Measurements from ENCODE around the gene OR10J5.
"Not testable (repeated sequence)": the region's sequence is repeated elsewhere in the genome, so short reads cannot be mapped to it uniquely, and the experiment has no call there.

OR10J5 gene, protein sequence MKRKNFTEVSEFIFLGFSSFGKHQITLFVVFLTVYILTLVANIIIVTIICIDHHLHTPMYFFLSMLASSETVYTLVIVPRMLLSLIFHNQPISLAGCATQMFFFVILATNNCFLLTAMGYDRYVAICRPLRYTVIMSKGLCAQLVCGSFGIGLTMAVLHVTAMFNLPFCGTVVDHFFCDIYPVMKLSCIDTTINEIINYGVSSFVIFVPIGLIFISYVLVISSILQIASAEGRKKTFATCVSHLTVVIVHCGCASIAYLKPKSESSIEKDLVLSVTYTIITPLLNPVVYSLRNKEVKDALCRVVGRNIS

DNA sequence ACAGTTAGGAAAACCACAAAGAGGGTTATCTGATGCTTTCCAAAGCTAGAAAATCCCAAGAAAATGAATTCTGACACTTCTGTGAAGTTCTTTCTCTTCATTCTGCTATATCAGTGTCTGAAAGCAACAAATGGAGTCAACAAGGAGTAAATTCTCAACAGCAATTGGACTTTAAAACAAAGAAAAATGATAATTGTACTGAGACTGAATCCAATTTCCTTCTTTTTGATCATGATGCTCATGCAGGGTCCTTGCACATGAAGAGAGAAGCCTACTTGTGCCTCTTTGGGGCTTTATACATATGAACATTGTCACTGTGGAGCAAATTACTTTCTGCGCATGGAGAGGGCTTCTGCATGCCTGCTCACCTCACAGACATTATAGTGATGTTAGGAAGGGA, at the start of gene OR10J5:
Gene OR10J5 (minus strand): TSS at position 101 of the 400 bp plus-strand sequence. CDS start 0 bp downstream, at position 101.
- DNase-seq, result no peak

DNA sequence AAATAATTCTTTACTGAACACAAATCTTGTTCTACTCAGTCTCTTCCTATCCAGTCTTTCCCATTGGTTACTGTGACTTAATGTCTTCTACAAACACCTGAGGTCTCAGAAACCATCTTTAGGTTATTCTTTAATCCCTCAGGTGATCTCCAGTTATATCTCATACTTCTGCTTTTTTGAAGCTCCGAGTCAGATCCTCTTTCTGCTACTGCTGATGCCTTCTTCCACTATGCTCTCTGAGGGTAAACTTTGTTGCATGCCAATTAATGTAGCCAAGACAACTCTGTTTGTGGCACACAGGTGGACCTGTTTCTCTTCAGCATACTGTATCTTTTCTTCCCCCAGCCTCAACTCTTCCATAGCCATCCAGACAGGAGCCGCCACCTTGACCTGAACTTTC, 48.7 kb upstream of the OR10J5 start:
- DNase-seq, result no peak

DNA sequence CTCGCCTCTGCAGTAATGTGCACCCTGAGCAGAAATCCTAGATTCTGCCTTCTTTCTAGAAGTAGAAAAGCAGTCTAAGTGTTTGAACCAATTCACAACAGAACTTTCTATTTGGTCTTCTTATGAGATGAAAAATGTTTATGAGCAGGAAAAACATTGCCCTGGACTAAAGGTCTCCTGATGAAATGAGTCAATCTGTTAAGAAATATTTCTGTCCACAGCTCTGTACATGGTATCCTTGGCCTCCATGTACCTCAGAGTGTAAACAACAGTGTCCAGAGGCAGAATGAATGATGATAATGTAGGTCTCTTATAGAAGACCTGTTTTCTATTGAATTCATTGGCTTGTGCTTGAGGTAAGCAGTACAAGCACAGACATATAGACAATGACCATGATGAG, 45.6 kb upstream of the OR10J5 start:
- DNase-seq, result no peak

DNA sequence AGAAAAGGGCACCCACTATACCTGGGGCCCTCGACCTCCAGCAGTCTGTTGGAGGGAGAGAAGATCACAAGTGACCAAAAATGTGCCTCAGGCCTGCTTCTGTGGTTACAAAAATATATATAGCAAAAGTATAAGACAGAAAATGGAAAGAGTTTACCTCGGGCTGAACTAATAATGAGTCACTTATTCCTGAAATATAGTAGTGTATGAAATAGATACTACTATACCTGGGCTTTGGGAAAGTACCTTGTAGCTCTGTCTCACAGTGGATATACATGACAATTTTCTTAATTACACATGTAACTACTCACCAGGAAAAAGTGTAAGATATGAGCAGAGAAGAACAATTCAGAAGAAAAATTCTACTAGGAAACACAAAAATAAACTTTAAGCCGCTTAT, 44.5 kb upstream of the OR10J5 start:
- DNase-seq, result no peak

DNA sequence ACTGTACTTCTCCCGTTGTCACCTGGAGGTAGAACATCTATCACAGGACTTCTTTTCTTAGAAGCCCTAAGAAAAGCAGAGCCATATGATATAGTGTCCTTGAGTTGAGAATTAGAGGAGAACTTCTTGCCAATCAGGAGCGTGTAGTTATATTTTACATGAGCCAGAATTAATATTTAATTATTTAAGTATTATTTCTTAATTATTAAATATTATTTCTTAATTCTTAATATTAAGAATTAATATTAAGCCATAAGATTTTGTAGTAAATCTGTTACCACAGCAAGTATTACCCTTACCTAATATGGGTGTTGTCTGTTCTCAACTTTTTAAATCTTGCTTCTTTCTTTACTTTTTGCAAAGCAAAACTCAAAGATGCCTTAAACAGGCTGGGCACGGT, 41.6 kb upstream of the OR10J5 start:
- no peak for DNase-seq

DNA sequence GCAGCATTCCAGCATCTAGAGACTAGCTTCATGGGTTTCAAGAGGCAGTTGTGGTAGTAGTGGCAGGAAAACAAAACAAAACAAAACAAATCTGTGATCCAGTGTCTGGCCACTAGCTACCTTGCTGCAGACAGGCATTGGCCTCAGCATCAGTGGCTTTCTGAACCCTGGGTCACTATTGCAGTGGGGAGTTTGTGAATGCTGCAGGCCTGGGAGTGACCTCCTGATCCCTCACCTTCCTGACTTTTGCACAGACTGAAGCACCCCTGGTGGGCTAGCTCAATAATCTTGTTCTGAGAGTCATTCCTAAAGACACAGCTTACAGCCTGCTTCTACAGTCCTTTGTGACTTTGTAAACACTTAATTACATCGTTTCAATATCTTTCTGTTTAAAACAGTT, 26.9 kb upstream of the OR10J5 start:
- DNase-seq, result no peak

DNA sequence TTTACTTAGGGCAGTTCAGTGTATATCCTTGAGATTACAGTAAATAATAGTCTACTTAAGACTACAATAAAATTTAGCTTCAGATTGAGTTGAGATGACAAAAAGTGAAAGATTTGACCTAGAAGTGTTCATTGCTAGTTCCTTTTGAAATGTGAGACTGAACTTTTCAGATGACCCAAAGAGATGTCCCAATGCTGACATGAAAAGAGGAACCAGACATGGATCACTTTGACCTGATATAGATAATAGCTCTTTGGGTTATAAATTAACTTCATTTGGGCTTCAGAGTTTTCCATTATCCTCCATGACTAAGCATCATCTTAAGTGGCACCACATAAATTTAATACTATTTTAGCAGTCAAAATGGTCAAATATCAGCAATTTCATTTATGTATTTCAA, 25.7 kb upstream of the OR10J5 start:
- no peak for DNase-seq

DNA sequence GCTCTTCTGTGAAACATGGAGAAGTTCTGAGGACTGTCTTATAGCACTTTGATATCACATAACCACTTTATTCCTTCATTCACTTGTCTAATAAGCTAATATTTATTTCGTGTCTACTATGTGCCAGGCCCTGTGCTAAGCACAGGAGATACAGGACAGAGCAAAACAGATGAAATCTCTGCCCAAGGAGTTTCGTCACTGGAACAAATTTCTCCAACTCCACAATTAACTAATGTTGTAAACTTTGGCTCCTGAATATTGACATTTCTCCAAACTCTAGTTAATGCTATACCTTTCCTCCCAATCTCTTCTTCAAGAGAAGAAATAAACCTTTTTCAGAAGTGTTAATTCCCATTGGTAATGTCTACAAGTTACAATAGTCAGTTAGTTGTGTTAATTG, 24.8 kb upstream of the OR10J5 start:
- DNase-seq, result no peak

DNA sequence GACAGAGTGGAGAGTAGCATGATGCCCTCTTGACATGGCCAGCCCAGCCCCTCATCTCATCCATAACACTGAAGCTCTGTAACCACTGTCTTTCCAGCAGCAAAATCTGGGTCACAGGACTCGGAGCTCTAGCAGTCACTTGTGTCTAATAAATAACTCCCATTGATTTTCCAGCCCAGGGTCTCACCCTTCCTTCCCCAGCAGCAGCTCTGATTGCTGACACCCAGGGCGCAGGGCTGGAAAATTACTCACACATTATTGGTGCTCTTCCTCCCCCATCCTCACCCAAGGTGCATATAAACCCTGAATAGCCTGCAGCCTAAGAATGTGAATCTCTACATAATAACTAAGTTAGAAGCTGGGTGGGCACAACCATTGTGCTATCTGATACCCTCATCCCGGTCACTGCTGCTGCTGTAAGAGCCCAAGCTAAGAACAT, 21.1 kb upstream of the OR10J5 start:
- DNase-seq, result no peak

DNA sequence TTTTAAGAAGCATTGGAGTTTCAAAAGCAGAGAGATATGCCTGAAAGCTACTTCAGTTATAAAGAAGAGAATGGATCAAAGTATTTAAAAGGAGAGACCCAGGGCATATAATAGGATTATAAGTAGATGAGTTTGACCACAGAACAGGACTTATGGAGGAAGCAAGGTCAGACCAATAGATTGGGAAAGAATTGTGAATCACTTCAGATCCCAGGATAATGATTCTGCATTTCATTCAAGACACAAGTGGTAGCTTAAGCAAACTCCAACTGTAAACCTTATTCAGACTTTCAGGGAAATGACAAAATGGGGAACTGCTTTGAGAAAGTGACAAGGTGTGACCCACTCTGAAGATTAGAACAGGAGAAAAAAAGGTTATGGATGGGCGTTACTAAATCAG, 18.9 kb upstream of the OR10J5 start:
- no peak for DNase-seq

DNA sequence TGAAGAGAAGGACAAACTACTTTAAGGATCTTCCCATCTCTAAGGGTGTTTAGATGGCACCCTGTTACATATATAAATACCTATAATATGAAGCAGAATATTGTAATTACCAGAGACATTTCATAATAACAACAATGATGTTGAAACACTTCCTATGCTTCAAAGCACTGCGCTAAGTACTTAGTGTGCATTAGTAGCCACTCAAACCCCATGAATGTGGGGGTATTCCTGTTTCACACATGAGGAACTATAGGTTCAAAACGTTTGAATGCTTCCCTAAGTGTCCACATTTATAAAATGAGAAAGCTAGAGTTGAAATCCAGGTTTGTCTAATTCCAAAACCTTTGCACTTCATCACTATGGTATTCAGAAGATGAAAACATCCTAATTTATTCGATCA, 18.5 kb upstream of the OR10J5 start:
- DNase-seq, result no peak

DNA sequence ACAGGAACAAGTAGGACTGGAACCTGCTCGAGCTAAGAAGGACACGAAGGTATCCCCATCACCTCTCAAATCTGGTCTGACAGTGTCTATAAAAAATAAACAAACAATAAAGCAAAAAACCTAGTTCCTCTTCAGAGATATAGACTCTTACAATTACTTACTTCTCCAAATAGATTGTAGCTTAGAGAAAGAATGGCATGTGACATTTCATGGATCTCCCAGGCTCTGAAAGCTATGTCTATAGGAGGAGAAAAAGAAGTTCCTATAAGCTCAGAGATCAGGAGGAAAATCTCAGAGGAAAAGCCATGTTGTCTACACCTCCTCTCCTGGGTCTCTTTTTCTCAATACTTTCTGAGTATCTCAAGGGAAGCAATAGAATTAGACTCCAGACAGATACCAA, 12.3 kb upstream of the OR10J5 start:
- DNase-seq, result no peak

DNA sequence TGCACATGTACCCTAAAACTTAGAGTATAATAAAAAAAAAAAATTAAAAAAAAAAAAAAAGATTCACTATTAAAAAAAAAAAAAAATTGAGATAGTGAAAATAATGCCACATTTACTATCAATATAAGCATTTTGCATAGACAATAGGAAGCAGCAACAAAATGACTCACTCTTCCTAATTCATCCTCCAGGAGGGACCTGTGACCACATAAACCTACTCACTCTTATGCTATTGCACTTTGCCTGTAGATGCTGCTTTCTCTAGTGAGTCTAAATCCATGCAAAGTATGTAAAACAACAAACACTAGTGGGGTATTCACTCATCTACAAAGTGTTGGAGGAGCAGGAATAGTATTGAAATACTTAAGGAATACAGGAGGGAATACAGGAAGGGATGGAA, 2.9 kb downstream of the OR10J5 start:
- DNase-seq, result no peak

DNA sequence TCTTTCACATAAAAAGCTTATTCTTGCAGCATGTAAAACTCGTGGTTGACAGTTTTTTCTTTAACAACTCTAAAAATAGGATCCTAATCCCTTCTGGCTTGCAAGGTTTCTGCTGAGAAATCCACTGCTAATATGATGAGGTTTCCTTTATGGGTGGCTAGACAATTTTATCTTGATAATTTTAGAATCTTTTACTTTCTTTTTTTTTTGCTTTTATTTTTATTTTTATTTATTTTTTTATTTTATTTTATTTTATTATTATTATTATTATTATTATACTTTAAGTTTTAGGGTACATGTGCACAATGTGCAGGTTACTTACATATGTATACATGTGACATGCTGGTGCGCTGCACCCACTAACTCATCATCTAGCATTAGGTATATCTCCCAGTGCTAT, 11.0 kb downstream of the OR10J5 start:
- not testable (repeated sequence) for DNase-seq

DNA sequence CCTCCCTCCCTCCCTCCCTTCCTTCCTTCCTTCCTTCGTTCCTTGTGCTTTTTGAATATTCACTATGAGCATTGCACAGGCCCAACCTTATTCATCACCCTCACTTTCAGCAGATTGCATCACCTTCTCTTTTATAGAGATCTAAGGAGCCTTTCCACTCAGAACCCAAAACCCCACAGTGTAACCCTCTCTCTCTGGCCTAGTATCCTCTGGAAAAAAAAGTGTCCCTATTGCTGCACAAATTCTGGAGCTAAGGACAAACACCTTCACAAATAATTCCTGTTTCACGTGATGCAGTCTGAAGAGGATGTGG, 25.6 kb downstream of the OR10J5 start:
- DNase-seq, result no peak

DNA sequence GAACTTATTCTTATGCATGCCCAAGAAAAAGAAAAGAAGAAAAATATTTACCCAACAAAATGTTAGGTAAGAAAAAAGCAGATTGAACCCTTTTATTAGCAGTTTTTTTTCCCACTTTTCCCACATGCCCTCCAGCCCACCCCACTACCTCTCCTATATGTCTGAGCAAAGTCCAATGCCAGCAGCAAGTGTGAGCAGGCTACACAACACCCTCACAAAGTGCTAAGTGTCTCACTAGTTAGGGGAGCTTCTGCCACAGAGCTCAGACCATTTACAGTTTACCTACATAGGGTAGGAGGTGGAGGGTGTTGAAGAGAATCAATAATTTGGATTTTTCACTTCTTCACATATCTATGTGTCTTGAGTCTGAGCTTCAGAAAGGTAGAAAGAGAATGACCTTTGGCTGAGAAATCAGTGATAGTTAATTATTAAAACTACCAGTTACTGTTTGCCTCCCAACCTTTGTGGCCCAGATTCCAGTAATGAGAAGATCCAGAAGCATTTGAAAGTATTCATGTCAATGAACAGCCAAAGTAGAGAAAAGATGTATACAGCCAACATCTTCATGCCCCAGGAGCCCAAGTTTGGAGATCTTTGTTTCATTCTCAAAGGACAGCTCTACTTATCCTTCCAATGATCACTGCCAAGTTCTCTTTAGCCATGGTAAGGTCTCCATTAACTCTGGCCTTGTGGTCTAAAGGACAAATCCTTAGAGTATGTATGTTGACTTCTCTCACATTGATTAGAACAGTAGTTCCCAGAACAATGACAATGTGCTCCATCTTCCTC, 26.2 kb downstream of the OR10J5 start:
- DNase-seq, result no peak

DNA sequence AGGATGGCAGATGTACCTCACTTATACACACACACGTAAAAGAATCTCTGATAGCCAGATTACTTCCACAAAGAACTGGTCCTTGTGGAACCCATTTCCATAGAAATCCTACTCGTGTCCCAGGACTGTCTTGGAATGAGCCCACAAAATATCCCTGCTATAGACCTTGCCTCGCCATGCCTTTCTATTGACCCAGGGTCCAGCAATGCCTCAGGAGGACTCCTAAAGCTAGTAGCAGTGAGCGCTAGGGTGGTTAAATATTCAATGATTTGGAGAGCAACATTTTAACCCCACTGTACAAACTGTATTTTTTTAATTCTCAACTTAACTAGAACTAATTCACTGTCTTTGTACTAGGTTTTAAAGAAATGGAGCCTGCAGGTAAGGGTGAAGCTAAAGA, 26.9 kb downstream of the OR10J5 start:
- no peak for DNase-seq

DNA sequence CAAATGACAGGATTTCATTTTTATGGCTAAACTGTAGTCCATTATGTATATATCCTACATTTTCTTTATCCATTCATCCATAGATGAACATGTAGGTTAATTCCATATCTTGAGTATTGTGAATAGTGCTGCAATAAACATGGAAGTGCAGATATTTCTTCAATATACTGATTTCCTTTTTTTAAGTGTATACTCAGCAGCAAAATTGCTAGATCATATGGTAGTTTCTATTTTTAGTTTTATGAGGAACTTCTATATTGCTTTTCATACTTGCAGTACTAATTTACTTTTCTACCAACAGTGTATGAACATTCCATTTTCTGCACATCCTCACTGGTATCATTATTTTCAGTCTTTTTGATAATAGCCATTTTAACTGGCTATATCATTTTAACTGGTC, 30.1 kb downstream of the OR10J5 start:
- no peak for DNase-seq

DNA sequence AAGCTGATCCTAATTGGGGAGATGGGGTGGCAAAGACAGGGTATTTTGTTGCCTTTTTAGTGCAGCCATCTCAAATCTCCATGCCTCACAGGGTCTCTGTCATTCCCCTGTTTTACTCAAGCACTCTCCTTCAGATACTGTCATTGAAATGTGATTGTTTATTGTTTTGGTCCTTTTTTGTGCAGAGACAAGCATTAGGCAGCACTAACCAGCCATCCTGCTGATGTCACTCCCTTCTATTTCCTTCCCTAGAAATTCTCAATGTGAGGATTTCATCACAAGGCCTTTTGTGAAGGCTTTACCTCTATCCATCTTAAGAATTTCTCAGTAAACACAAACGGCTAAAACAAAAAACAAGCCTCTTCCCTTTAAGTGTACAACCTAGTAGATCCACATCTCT, 34.7 kb downstream of the OR10J5 start:
- DNase-seq, result no peak

DNA sequence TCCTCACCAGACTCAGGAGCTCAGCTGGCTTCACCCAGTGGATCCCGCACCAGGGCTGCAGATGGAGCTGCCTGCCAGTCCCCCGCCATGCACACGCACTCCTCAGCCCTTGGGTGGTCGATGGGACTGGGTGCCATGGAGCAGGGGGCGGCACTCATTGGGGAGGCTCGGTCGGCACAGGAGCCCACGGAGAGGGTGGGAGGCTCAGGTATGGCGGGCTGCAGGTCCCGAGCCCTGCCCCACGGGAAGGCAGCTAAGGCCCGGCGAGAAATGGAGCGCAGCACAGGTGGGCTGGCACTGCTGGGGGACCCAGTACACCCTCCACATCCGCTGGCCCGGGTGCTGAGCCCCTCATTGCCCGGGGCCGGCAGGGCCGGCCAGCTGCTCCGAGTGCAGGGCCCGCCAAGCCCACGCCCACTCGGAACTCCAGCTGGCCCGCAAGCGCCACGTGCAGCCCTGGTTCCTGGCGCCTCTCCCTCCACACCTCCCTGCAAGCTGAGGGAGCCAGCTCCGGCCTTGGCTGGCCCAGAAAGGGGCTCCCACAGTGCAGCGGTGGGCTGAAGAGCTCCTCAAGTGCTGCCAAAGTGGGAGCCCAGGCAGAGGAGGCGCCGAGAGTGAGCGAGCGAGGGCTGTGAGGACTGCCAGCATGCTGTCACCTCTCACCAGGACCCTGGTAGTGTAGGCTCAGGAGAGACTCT, 41.1 kb downstream of the OR10J5 start:
- DNase-seq, result not testable (repeated sequence)

DNA sequence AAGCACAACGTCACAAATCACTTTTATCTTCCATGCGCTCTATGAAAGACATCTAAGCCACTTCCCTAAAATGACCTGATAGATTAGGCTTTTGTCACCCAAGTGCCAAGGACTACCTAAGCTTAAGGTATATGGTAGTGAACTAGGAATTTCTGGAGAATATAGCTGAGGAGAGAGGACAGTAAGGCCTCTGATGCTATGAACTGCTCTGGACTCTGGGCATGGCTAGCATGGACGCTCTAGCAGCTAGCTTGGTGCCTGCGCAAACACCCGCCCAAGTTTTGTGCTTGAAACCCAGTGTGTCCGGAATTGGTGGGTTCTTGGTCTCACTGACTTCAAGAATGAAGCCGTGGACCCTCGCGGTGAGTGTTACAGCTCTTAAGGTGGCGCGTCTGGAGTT, 42.5 kb downstream of the OR10J5 start:
- DNase-seq, result no peak

DNA sequence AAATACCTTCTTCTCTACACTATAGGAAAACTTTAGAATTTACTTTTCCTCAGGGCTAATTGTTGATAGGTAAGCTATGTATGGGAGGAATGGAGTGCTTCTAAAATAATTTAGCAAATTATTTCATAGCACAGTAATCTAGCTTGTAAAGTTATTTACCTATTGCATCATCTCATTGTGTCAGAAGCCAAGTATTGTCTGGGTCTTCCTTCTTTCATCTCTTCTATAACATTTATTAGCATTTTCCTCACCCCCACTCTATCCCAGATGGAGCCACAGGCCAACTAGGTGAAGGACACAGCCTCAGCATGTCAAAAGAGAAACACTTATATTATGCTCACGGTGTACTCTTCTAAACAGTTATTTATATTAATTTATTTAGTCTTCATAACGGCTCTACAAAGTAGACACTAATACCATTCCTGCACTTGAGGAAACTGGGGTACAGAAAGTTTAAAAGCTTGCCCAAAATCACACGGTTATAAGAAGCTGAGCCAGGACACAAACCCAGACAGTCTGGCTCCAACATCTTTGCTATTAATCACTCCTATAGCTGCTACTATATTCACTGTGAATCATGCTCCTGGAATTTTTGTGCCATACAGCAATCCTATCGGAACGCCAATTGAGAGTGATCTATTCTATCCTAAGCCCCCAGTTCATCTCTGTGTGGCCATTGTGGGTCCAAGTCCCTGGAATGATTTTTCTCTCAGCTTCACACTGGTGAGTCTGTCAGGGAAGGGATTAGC, 43.1 kb downstream of the OR10J5 start:
- DNase-seq, result no peak
